ENCODE data around the gene ILRUN.
"Not testable (repeated sequence)": the region's sequence is repeated elsewhere in the genome, so short reads cannot be mapped to it uniquely, and the experiment has no call there.

ILRUN gene

GRCh38 chr6:34663371-34663770, 33.2 kb downstream of the ILRUN start:
- DNase-seq = no peak

GRCh38 chr6:34661357-34661756, 35.2 kb downstream of the ILRUN start:
- no peak for DNase-seq

GRCh38 chr6:34658605-34659265, 37.8 kb downstream of the ILRUN start:
- no peak for DNase-seq

- not testable (repeated sequence) for DNase-seq
Measured at GRCh38 chr6:34657979-34658480, 38.5 kb downstream of the ILRUN start.

GRCh38 chr6:34657307-34657978, 39.1 kb downstream of the ILRUN start:
- DNase-seq = no peak

- DNase-seq = no peak
Measured at GRCh38 chr6:34657037-34657306, 39.6 kb downstream of the ILRUN start.

- peak; percentile 28 for DNase-seq
Measured at GRCh38 chr6:34656378-34657036, 40.1 kb downstream of the ILRUN start.

- DNase-seq = not testable (repeated sequence)
Measured at GRCh38 chr6:34655876-34656377, 40.6 kb downstream of the ILRUN start.

GRCh38 chr6:34654061-34654710, 42.4 kb downstream of the ILRUN start:
- no peak for DNase-seq

GRCh38 chr6:34652263-34652662, 44.3 kb downstream of the ILRUN start:
- DNase-seq = no peak

- no peak for DNase-seq
Measured at GRCh38 chr6:34650823-34651222, 45.7 kb downstream of the ILRUN start.

GRCh38 chr6:34650232-34650631, 46.3 kb downstream of the ILRUN start:
- DNase-seq = not testable (repeated sequence)

- DNase-seq = no peak
Measured at GRCh38 chr6:34648806-34649205, 47.8 kb downstream of the ILRUN start.

Data from activated CD4-positive, alpha-beta T cell treated with anti-CD3 and anti-CD28 coated beads for 48 hours (primary cell).